WTC11 (cell line): ENCODE results near the gene NFIA. TPM values are rescaled to one million over a fixed set of nuclear protein-coding genes. Genes with fewer than 3 reads are reported as not detected.

Source experiments
- ATAC-seq: fragments of 200-7000 bp; cut with Tn5 transposase; 2 replicates; pipeline ENCODE4 v1.10.0; 2021; ENCODE audit warnings: mild to moderate bottlenecking, moderate library complexity
- CTCF ChIA-PET: fragments of 300-600 bp; sonication (Branson Sonifier 250); formaldehyde crosslinking; loops from one replicate; lab custom pipeline; 2021; ENCODE audit warnings: antibody characterized with exemption; lab: Charles Lee
- POLR2A ChIA-PET: fragments of 350-600 bp; sonication (Branson Sonifier 250); formaldehyde crosslinking; loops from one replicate; lab custom pipeline; 2021; ENCODE audit warnings: antibody characterized with exemption; lab: Charles Lee
- DNase-seq: peaks from one replicate; pipeline ENCODE4 v3.0.0; 2021; ENCODE audit warnings: low spot score
- H3K27ac Mint-ChIP-seq: 2 replicates; pipeline ENCODE4 v1.8.0; 2021; ENCODE audit warnings: mixed read lengths
- H3K27me3 Mint-ChIP-seq: 2 replicates; pipeline ENCODE4 v1.8.0; 2021; ENCODE audit warnings: low read depth, mild to moderate bottlenecking, moderate library complexity, mixed read lengths
- H3K36me3 Mint-ChIP-seq: 2 replicates; pipeline ENCODE4 v1.8.0; 2021; ENCODE audit warnings: mixed read lengths
- H3K4me1 Mint-ChIP-seq: 2 replicates; pipeline ENCODE4 v1.8.0; 2022; ENCODE audit warnings: mixed read lengths
- H3K4me3 Mint-ChIP-seq: 2 replicates; pipeline ENCODE4 v1.8.0; 2021; ENCODE audit warnings: mild to moderate bottlenecking, moderate library complexity, mixed read lengths
- H3K9me3 Mint-ChIP-seq: 2 replicates; pipeline ENCODE4 v1.8.0; 2021; ENCODE audit warnings: mixed read lengths
- ARID4B ChIP-seq: sonication (generic); formaldehyde crosslinking; IDR thresholded peaks from 2 replicates; pipeline ENCODE4 v1.8.0; 2023; ENCODE audit warnings: missing genetic modification reagents, mild to moderate bottlenecking, borderline replicate concordance
- ATF1 ChIP-seq: sonication (generic); formaldehyde crosslinking; IDR thresholded peaks from 2 replicates; pipeline ENCODE4 v1.8.1; 2023; ENCODE audit warnings: mild to moderate bottlenecking, moderate library complexity, missing genetic modification reagents
- CDX4 ChIP-seq: fragments of 250-450 bp; sonication (Bioruptor Pico); IDR thresholded peaks from 2 replicates; pipeline ENCODE4 v1.9.0; 2021; ENCODE audit warnings: moderate library complexity, mild to moderate bottlenecking, inconsistent platforms, borderline replicate concordance
- E2F1 ChIP-seq: sonication (generic); formaldehyde crosslinking; IDR thresholded peaks from 2 replicates; pipeline ENCODE4 v1.8.0; 2022; ENCODE audit warnings: mild to moderate bottlenecking, missing genetic modification reagents
- ELF4 ChIP-seq: sonication (generic); formaldehyde crosslinking; IDR thresholded peaks from 2 replicates; pipeline ENCODE4 v1.8.1; 2022; ENCODE audit warnings: low read depth, mild to moderate bottlenecking, moderate library complexity, missing genetic modification reagents
- EMX1 ChIP-seq: fragments of 250-450 bp; sonication (Bioruptor Pico); IDR thresholded peaks from 2 replicates; pipeline ENCODE4 v1.8.0; 2021; ENCODE audit warnings: mild to moderate bottlenecking
- ESRRA ChIP-seq: sonication (generic); formaldehyde crosslinking; IDR thresholded peaks from 2 replicates; pipeline ENCODE4 v1.8.1; 2022; ENCODE audit warnings: mild to moderate bottlenecking, missing genetic modification reagents, borderline replicate concordance
- FOXP4 ChIP-seq: sonication (generic); formaldehyde crosslinking; IDR thresholded peaks from 2 replicates; pipeline ENCODE4 v1.8.0; 2022; ENCODE audit warnings: mild to moderate bottlenecking, missing genetic modification reagents
- HMGA2 ChIP-seq: fragments of 250-450 bp; sonication (Bioruptor Pico); IDR thresholded peaks from 2 replicates; pipeline ENCODE4 v1.4.0; 2021; ENCODE audit warnings: mild to moderate bottlenecking, moderate library complexity
- KAT7 ChIP-seq: sonication (generic); formaldehyde crosslinking; IDR thresholded peaks from 2 replicates; pipeline ENCODE4 v1.8.1; 2023; ENCODE audit warnings: missing genetic modification reagents, mild to moderate bottlenecking, borderline replicate concordance
- OVOL2 ChIP-seq: fragments of 250-450 bp; sonication (Bioruptor Pico); IDR thresholded peaks from 2 replicates; pipeline ENCODE4 v1.9.0; 2021; ENCODE audit warnings: mild to moderate bottlenecking, borderline replicate concordance
- TP53 ChIP-seq: sonication (generic); formaldehyde crosslinking; IDR thresholded peaks from 2 replicates; pipeline ENCODE4 v1.8.1; 2023; ENCODE audit warnings: mild to moderate bottlenecking, missing genetic modification reagents
- USF1 ChIP-seq: sonication (generic); formaldehyde crosslinking; IDR thresholded peaks from 2 replicates; pipeline ENCODE4 v1.8.0; 2022; ENCODE audit warnings: mild to moderate bottlenecking, missing genetic modification reagents
- ZNF138 ChIP-seq: sonication (generic); formaldehyde crosslinking; conservative IDR thresholded peaks from 2 replicates; pipeline ENCODE4 v1.8.1; 2022; ENCODE audit warnings: mild to moderate bottlenecking, moderate library complexity, missing genetic modification reagents
- ZNF281 ChIP-seq: sonication (generic); formaldehyde crosslinking; IDR thresholded peaks from 2 replicates; pipeline ENCODE4 v1.8.0; 2023; ENCODE audit warnings: mild to moderate bottlenecking, missing genetic modification reagents
- ZNF416 ChIP-seq: fragments of 250-450 bp; sonication (Bioruptor Pico); IDR thresholded peaks from 2 replicates; pipeline ENCODE4 v1.9.0; 2021; ENCODE audit warnings: mild to moderate bottlenecking, inconsistent platforms
- total RNA-seq: library from RNA; stranded (reverse); gene quantifications from 3 replicates; pipeline ENCODE4 v1.2.3, GENCODE V29; 2021

The NFIA gene
- total RNA-seq, 1 experiment from 2014 or later: 16.7 TPM

GRCh38 chr1:61089741-61090140, 7.4 kb downstream of the NFIA start:
- ATAC-seq (no peak), DNase-seq (no peak)
- no peak overlapping the region for H3K27ac Mint-ChIP-seq
- ChIA-PET CTCF (interaction anchor here (1.2 kb wide), 1 partner anchor 205 kb away, joined by 4 read pairs; no protein-coding TSS in a partner anchor), POLR2A (no interaction called here)
- H3K4me1 Mint-ChIP-seq: peaks cover 49% of the 10 kb centered on the region
- no peaks in the 10 kb centered on the region for H3K9me3 Mint-ChIP-seq
- H3K27me3 Mint-ChIP-seq: peaks cover 13% of the 10 kb centered on the region
- H3K36me3 Mint-ChIP-seq: no peaks in the 10 kb centered on the region; the same call in 1 of the 2 replicates
- no peak for TF ChIP-seq E2F1 (CRISPR knock-in tag)
- no peak for TF ChIP-seq ZNF281 (CRISPR knock-in tag)
- no peak for TF ChIP-seq ARID4B (CRISPR knock-in tag)
- no peak for TF ChIP-seq CDX4 (CRISPR knock-in tag)
- TF ChIP-seq KAT7 (CRISPR knock-in tag): no peak
- no peak for TF ChIP-seq OVOL2 (CRISPR knock-in tag)
- no peak for TF ChIP-seq ELF4
- no peak for TF ChIP-seq ESRRA
- TF ChIP-seq ATF1: no peak
- TF ChIP-seq ZNF416 (CRISPR knock-in tag): no peak
- no peak for TF ChIP-seq EMX1 (CRISPR knock-in tag)
- TF ChIP-seq FOXP4 (CRISPR knock-in tag): no peak
- no peak for TF ChIP-seq USF1 (CRISPR knock-in tag)
- no peak for TF ChIP-seq HMGA2 (CRISPR knock-in tag)
- TF ChIP-seq ZNF138 (CRISPR knock-in tag): no peak
- no peak for TF ChIP-seq TP53 (CRISPR knock-in tag)
- H3K4me3 Mint-ChIP-seq: no peak overlapping the region
